GM11168 (cell line): ENCODE measurements around the gene SCART1.
"Not testable (repeated sequence)": the region's sequence is repeated elsewhere in the genome, so short reads cannot be mapped to it uniquely, and the experiment has no call there.

Experiments used
- in situ Hi-C: fragments of 300-500 bp; cut with MboI; formaldehyde crosslinking; loops from one replicate; pipeline ENCODE4 v1.12.0; 2022; ENCODE audit warnings: low sequenced_read_pairs; ENCODE audit not compliant: unreplicated experiment

Gene SCART1

DNA sequence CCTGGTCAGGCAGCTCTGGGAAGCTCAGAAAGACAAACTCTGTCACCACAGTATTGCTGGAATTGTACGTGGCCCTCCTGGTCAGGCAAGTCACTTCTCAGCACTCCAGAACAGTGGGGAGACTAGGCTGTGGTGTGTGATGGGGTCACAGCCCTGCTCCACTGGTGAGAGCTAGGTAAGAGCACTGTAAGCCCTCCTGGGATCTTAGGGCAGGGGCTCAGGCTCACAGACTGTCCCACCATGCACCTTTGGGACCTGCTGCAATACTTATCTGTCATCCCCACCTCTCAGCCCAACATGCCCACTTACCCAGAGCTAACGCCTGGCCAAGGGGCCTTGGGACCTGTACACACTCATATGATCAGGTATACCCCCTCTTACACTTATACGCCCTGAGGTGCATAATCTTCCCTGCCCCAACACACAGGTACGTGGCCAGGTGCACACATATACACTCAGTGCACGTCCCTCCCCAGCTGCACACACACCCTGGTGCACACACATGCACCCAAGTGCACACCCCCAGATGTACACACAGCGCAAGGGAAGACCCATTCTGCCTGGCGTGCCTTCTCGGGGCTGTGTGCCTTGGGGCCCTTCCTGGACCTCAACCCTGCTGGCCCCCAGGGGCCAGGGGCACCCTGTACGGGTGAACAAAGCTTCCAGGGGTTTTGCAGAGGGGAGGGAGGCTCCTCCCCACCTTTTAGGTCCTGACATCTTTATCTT, 21.7 kb upstream of the SCART1 start:
- in situ Hi-C loops: not testable (repeated sequence)

GRCh38 chr10:133432789-133433188, 21.0 kb upstream of the SCART1 start:
- in situ Hi-C loops: not testable (repeated sequence)

GRCh38 chr10:133438711-133439273, 15.0 kb upstream of the SCART1 start:
- in situ Hi-C loops: no loop called here

- in situ Hi-C loops: no loop called here
Measured at GRCh38 chr10:133439517-133440461, 14.0 kb upstream of the SCART1 start.

GRCh38 chr10:133440633-133441285, 13.0 kb upstream of the SCART1 start:
- in situ Hi-C loops: no loop called here

- in situ Hi-C loops: not testable (repeated sequence)
Measured at GRCh38 chr10:133441356-133441755, 12.4 kb upstream of the SCART1 start.

- in situ Hi-C loops: no loop called here
Measured at GRCh38 chr10:133441780-133442179, 12.0 kb upstream of the SCART1 start.

DNA sequence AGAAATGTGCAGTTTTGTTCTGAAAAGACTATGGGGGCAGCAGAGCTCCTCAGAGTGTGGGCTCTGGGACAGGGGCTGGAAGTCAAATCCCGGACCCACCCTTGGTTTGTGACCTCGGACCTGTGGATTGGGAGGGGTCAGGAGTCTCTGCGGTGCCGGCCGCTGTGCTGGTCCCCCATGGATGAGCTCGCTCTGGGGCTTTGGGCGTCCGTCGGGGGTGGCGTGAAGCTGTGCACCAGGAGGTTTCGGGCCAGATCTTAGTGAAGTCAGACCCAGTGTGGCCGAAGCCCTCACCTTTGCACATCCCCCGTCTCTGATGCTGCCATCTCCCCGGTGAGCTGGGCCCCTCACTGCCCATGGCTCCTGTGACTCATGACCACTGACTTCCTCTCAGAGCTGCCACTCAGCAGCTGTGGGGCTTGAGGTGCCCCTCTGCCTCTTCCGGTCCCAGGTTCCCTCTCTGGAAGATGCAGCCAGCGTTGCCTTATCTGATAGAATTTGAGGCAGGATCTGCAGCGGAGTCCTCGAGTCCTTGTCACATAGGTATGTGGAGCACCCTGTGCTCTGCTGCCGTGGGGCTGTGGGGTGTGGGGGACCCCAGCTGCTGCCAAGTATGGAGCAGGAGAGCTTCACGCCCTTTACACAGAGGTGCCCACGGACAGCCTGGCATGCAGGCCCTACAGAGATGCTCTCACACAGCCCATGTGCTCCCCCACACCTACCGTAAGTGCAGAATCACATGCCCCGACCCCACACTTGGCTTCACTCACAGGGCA, 11.4 kb upstream of the SCART1 start:
- in situ Hi-C loops: no loop called here

DNA sequence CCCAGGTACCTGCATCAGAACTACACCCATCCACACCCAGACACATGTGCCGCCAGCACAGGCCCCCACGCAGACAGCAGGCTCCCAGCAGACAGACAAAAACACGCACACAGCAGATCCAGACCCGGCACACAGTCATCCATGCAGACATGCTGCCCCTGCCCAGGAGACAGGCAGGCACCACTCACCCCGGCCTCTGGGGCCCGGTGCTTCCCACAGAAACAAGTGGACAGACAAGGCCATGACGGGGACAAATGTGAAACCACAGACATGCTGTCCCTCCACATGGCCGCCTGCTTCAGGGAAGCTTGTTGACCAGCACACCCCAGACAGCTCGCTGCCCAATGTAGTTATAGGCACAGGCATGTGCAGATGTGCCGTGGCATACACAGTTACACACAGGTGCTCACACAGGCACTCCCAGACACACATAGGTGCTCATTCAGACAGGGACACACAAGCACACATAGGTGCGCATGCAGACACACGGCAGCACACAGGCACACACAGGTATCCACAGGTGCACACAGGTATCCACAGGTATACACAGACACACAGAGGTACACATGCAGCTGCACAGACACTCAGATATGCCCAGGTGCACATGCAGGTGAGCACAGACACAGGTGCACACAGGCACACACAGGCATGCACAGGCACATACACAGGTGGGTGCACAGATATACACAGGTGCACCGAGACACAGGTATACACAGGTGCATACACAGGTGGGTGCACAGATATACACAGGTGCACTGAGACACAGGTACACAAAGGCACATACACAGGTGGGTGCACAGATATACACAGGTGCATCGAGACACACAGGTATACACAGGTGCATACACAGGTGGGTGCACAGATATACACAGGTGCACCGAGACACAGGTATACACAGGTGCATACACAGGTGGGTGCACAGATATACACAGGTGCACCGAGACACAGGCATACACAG, 10.5 kb upstream of the SCART1 start:
- in situ Hi-C loops: no loop called here

GRCh38 chr10:133444342-133445267, 9.1 kb upstream of the SCART1 start:
- in situ Hi-C loops: no loop called here

- in situ Hi-C loops: no loop called here
Measured at GRCh38 chr10:133445268-133445732, 8.4 kb upstream of the SCART1 start.

DNA sequence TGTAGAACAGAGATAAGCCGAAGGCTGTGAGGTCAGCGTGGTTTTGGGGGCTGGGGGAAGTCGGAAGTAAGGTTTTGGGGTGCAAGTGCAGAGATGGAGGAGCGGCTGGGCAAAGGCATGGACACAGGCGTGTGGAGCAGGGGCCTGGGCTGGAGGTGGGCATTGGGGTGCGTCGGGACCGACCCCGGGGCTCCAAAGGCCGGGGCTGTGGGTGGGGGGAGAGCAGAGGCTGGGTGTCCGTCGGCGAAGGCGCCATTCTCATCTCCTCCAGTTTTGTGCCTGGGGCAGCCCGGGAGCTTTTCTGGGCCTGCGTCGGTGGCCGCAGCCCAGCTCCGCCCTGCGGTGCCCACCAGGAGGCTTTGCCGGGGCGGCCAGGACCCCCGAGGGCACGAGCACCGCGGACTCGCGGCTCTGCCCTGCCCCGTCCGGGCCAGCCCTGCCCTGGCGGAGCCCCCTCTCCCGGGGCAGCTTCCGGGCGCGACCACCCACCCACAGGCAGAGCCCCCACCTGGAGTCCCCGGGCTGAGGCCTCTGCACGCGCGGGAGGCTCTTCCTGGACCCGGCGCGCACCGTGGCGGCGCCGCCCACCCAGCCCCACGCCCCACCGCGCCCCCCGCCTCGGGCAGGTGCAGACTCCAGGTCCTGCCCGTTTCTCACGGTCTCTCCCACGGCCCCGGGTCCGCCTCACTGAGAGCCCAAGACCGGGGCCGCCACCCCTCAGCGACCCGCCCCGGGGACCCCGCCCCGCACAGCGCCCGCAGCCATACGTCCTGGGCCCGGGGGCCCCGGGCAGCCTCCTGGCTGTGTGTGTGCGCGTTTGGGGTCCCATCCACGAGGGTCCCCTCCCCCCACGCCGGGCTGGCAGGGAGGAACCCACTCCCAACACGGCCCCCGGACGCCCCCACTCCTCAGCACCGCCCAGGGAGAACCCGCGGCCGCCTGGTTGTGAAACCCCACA, 7.7 kb upstream of the SCART1 start:
- in situ Hi-C loops: no loop called here

DNA sequence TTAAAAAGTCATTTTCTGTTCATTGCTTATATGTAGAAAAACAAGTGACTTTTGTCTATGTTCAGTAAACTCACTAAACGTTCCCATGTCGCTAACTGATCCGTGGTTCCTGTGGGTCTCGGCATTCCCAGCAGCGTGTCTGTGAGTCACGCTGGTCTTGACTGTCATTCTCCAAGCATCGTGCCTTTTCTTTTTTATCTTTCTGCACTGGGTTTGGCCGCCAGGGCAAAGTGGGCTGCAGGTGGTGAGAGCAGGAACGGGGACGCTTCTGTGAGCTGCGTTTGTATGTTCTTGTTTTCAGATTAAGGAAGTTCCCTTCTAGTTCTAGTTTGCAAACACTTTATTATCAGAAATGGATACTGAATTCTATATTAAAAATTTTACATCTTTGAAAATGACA, 6.8 kb upstream of the SCART1 start:
- in situ Hi-C loops: no loop called here

- in situ Hi-C loops: no loop called here
Measured at GRCh38 chr10:133448120-133448519, 5.6 kb upstream of the SCART1 start.

DNA sequence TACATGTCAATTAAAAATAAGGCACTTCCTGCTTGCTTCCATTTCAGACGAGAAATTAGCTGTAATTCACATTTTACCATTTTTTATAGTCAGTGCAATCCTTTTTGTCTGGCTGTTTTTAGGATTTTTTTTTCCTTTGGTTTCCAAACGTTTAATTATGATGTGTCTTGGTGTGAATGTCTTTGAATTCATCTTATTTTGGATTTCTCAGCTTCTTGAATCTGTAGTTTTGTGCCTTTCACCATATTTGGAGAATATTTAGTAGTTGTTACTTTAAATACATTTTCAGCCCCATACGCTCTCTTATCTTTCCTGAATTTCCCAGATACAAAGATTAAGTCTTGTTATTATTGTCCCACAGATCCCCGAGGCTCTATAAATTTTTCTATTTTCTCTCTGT, 2.4 kb upstream of the SCART1 start:
- in situ Hi-C loops: no loop called here

DNA sequence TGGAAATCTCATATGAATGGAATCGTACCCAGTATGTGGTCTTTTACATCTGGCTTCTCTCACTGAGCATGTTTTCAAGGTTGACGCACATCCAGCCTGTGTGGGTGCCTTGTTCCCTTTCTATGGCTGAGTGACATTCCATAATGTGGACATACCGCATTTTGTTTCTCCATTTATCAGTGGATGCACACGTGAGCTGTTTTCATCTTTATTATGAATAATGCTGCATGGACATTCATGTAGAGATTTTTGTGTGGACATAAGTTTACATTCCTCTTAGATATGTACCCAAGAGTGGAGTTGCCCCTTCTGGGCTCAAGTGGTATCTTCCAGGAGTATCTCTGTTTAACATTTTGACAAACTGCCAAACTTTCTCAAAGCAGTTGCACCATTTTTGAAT, 1.3 kb upstream of the SCART1 start:
- in situ Hi-C loops: no loop called here
